Measurements from ENCODE around the gene OPRM1. TPM values are rescaled to one million over a fixed set of nuclear protein-coding genes. Genes with fewer than 3 reads are reported as not detected.

The OPRM1 gene
- total RNA-seq, 1 experiment from 2014 or later: not detected

DNA sequence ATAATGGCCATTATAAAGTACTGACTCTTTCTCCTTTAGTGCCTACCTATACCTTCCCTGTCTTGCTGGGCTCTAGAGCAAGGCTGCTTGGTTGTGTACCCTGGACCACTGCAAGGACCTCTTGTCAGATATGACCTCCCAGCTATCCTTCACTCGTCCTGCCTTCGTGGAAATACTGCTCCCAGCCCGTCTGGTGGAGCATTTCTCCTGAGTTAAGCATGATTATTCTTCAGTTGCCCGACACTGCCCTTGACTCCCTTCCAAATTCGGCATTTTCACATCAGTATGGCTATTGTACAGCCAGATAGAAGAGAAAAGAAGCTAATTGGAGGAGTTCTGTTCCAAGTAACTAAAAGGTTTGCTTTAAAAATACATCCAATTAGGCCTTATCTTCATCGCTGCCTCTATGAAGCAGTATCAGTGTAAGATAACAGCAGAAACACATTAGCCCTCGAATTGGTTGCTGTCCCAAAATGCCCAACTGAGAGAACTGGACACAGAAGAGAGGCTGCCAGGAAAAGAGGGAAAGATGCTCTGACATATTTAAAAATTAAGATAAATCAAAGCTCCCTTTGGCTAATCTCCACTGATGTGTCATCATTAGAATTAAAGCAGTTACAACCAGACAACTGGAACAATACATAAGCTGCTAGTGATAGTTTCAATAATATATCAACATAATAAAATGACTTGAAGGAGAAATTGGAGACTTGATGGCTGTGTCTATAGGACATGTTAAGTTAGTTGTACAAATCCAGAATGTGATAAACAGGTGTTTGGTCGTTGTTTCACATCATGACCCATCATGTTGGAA is 54.4 kb downstream of the OPRM1 start:
- no peak overlapping the region for H3K4me3 ChIP-seq (ENCODE audit: low read depth in 2 of 2, low read length in 2 of 2)
- no peaks in the 10 kb centered on the region for H3K27me3 ChIP-seq (ENCODE audit: control insufficient read depth, insufficient read depth, low read length)
- no peak for TF ChIP-seq TCF7L2 (IDR thresholded peaks at IDR 0.05; ENCODE audit: low read depth, low read length)
- TF ChIP-seq POLR2AphosphoS5 (IDR thresholded peaks at IDR 0.05; ENCODE audit: low read depth, low read length): no peak
- TF ChIP-seq, protein P1, sequence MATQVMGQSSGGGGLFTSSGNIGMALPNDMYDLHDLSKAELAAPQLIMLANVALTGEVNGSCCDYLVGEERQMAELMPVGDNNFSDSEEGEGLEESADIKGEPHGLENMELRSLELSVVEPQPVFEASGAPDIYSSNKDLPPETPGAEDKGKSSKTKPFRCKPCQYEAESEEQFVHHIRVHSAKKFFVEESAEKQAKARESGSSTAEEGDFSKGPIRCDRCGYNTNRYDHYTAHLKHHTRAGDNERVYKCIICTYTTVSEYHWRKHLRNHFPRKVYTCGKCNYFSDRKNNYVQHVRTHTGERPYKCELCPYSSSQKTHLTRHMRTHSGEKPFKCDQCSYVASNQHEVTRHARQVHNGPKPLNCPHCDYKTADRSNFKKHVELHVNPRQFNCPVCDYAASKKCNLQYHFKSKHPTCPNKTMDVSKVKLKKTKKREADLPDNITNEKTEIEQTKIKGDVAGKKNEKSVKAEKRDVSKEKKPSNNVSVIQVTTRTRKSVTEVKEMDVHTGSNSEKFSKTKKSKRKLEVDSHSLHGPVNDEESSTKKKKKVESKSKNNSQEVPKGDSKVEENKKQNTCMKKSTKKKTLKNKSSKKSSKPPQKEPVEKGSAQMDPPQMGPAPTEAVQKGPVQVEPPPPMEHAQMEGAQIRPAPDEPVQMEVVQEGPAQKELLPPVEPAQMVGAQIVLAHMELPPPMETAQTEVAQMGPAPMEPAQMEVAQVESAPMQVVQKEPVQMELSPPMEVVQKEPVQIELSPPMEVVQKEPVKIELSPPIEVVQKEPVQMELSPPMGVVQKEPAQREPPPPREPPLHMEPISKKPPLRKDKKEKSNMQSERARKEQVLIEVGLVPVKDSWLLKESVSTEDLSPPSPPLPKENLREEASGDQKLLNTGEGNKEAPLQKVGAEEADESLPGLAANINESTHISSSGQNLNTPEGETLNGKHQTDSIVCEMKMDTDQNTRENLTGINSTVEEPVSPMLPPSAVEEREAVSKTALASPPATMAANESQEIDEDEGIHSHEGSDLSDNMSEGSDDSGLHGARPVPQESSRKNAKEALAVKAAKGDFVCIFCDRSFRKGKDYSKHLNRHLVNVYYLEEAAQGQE (IDR thresholded peaks at IDR 0.05; ENCODE audit: insufficient read depth in 1 of 2, low read depth in 2 of 2, low read length in 1 of 2): no peak
- no peak for TF ChIP-seq SIN3A (IDR thresholded peaks at IDR 0.05; ENCODE audit: borderline replicate concordance, insufficient read depth, low read depth, low read length)
- TF ChIP-seq, protein P2, sequence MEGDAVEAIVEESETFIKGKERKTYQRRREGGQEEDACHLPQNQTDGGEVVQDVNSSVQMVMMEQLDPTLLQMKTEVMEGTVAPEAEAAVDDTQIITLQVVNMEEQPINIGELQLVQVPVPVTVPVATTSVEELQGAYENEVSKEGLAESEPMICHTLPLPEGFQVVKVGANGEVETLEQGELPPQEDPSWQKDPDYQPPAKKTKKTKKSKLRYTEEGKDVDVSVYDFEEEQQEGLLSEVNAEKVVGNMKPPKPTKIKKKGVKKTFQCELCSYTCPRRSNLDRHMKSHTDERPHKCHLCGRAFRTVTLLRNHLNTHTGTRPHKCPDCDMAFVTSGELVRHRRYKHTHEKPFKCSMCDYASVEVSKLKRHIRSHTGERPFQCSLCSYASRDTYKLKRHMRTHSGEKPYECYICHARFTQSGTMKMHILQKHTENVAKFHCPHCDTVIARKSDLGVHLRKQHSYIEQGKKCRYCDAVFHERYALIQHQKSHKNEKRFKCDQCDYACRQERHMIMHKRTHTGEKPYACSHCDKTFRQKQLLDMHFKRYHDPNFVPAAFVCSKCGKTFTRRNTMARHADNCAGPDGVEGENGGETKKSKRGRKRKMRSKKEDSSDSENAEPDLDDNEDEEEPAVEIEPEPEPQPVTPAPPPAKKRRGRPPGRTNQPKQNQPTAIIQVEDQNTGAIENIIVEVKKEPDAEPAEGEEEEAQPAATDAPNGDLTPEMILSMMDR (IDR thresholded peaks at IDR 0.05): no peak
- no TSS peak for BruUV-seq (replicated peaks)
- H3K9me3 ChIP-seq (ENCODE audit: control insufficient read depth, insufficient read depth, low read depth, low read length): no peaks in the 10 kb centered on the region
- DNase-seq (ENCODE audit: low read depth, low spot score) (no peak), ATAC-seq (no peak)
- H3K36me3 ChIP-seq (ENCODE audit: control insufficient read depth, insufficient read depth, low read length): no peaks in the 10 kb centered on the region
- in situ Hi-C loops (cut with HindIII; ENCODE audit: low pct_unique_long_range_greater_than_20kb, low sequenced_read_pairs): no loop called here
- no peaks in the 10 kb centered on the region for H3K4me1 ChIP-seq (ENCODE audit: control insufficient read depth, insufficient read depth, low read length)
- CTCF ChIA-PET: no interaction called here
- intact Hi-C loops (cut with micrococcal nuclease; ENCODE audit: unreplicated experiment): no loop called here
- H3K27ac ChIP-seq (ENCODE audit: low read length): no peak overlapping the region
- POLR2A ChIA-PET: no interaction called here

DNA sequence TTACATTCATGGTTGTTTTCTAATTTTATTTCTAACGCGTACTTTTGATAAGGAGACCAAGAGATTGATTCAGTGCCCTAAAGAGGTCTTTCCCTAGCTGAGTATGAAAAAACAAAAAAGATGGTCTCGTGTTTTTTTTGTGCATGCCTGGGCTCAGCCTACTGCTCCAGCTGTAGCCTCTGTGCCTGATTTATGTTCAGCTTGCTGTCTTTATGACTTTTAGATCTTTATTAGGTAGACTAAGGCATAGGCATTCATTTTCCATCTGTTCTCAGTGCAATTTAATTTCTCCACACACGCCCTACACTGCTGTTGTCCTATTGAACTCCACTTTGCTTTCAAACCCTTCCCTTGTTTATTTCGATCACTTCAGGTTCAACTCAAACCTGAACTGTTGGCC is 56.5 kb downstream of the OPRM1 start:
- Histone ChIP-seq H3K27ac (ENCODE audit: low read length) (no peak overlapping the region), H3K4me3 (ENCODE audit: low read depth in 2 of 2, low read length in 2 of 2) (no peak overlapping the region), H3K36me3 (ENCODE audit: control insufficient read depth, insufficient read depth, low read length) (no peaks in the 10 kb centered on the region), H3K9me3 (ENCODE audit: control insufficient read depth, insufficient read depth, low read depth, low read length) (no peaks in the 10 kb centered on the region), H3K27me3 (ENCODE audit: control insufficient read depth, insufficient read depth, low read length) (no peaks in the 10 kb centered on the region), H3K4me1 (ENCODE audit: control insufficient read depth, insufficient read depth, low read length) (no peaks in the 10 kb centered on the region)
- ChIA-PET CTCF (no interaction called here), POLR2A (no interaction called here)
- no TSS peak for BruUV-seq (replicated peaks)
- intact Hi-C loops (cut with micrococcal nuclease; ENCODE audit: unreplicated experiment): no loop called here
- TF ChIP-seq, protein P2 (IDR thresholded peaks at IDR 0.05): no peak
- no peak for TF ChIP-seq SIN3A (IDR thresholded peaks at IDR 0.05; ENCODE audit: borderline replicate concordance, insufficient read depth, low read depth, low read length)
- TF ChIP-seq, protein P1 (IDR thresholded peaks at IDR 0.05; ENCODE audit: insufficient read depth in 1 of 2, low read depth in 2 of 2, low read length in 1 of 2): no peak
- no peak for TF ChIP-seq TCF7L2 (IDR thresholded peaks at IDR 0.05; ENCODE audit: low read depth, low read length)
- TF ChIP-seq POLR2AphosphoS5 (IDR thresholded peaks at IDR 0.05; ENCODE audit: low read depth, low read length): no peak
- ATAC-seq (no peak), DNase-seq (ENCODE audit: low read depth, low spot score) (no peak)
- in situ Hi-C loops (cut with HindIII; ENCODE audit: low pct_unique_long_range_greater_than_20kb, low sequenced_read_pairs): no loop called here
